Measurements from ENCODE around the gene ATP7B. TPM values are rescaled to one million over a fixed set of nuclear protein-coding genes. Genes with fewer than 3 reads are reported as not detected.

ATP7B gene
- total and polyA plus RNA-seq, 2 of the 4 experiments (the other 2 are of a cell fraction): 2.7 to 2.9 TPM

DNA sequence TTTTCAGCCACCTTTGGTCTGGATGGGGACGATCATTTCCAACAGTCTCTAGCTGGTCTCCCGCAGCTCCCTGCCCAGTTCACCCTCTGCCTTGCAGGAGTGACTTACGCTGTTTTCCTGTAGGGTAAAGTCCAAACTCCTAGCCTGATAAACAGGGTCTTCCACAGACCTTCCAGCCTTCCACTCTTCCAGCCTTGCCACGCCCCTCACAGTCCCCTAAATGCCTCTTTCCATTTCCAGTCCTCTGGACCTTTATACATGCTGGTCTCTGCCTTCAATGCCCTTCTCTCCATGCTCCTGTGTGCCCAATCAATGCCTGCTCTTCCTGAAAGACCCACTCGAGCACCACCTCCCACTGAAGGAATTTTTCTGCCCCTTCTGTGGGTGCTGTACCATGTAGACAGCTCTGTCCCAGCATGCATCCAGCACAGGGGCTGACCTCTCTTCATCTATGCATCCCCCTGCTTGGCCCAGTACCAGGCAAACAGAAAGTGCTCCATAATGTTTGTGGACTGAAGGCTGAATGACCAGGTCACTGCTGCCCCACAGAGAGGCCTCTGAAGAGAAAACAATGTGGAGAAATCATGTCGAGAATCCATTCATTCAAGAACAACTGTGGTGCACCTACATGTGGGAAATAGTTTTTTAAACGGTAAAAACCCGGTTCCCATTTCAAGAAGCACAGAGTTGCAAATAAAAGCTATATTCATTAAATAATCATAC is 4.6 kb downstream of the ATP7B start:
- H2AK5ac ChIP-seq (ENCODE audit: low read depth, low read length): no peak overlapping the region
- in situ Hi-C loops (cut with MboI; ENCODE audit: low sequenced_read_pairs): loop anchor here (25.0 kb wide), 1 partner anchor 456 kb away; the partner anchor contains the start of genes CKAP2 and VPS36
- H2BK5ac ChIP-seq (ENCODE audit: low read depth, low read length, poor library complexity, severe bottlenecking): no peak overlapping the region
- H4K8ac ChIP-seq (ENCODE audit: low read depth in 2 of 2, low read length in 2 of 2): no peak overlapping the region
- no peak overlapping the region for H3K23ac ChIP-seq (ENCODE audit: low read depth, low read length)
- H3K18ac ChIP-seq (ENCODE audit: low read depth, low read length): no peak overlapping the region
- DNase-seq: no peak
- no peak overlapping the region for H2AK9ac ChIP-seq (replicated peaks; ENCODE audit: low read depth, low read length, poor library complexity)
- no peak overlapping the region for H3K27ac ChIP-seq (ENCODE audit: insufficient read depth, low read length)
- no peaks in the 10 kb centered on the region for H3K9me3 ChIP-seq (ENCODE audit: control insufficient read depth, insufficient read depth, low read length)
- no peak overlapping the region for H3K4me2 ChIP-seq (ENCODE audit: low read depth, low read length)
- dilution Hi-C loops (cut with HindIII; ENCODE audit: low sequenced_read_pairs, unreplicated experiment): no loop called here
- H3K9me1 ChIP-seq (ENCODE audit: insufficient read depth, low read length): peaks cover 2% of the 10 kb centered on the region; the same call in 1 of the 2 replicates
- H3K14ac ChIP-seq (replicated peaks; ENCODE audit: low read depth, low read length): no peak overlapping the region
- H3K4me1 ChIP-seq (ENCODE audit: control insufficient read depth, insufficient read depth, low read length): no peaks in the 10 kb centered on the region
- ChIA-PET POLR2A (ENCODE audit: unreplicated experiment) (no interaction called here), CTCF (no interaction called here)
- H3K36me3 ChIP-seq (ENCODE audit: control insufficient read depth, insufficient read depth, low read length): no peaks in the 10 kb centered on the region
- H2BK120ac ChIP-seq (ENCODE audit: low read depth, low read length): no peak overlapping the region
- no peak overlapping the region for H2BK15ac ChIP-seq (ENCODE audit: low read depth, low read length)
- H4K91ac ChIP-seq (ENCODE audit: insufficient read depth, low read depth, low read length): no peak overlapping the region
- no peaks in the 10 kb centered on the region for H4K20me1 ChIP-seq (ENCODE audit: insufficient read depth, low read length)
- H2BK20ac ChIP-seq (ENCODE audit: low read depth, low read length): no peak overlapping the region
- no peaks in the 10 kb centered on the region; a peak in 1 of 4 replicates for H3K79me1 ChIP-seq (ENCODE audit: low read depth in 1 of 2, low read length in 2 of 2)
- H3K56ac ChIP-seq (ENCODE audit: extremely low read depth, insufficient read depth, low read length): no peak overlapping the region
- no peak overlapping the region for H4K5ac ChIP-seq (ENCODE audit: low read depth, low read length)
- TF ChIP-seq, protein P1, sequence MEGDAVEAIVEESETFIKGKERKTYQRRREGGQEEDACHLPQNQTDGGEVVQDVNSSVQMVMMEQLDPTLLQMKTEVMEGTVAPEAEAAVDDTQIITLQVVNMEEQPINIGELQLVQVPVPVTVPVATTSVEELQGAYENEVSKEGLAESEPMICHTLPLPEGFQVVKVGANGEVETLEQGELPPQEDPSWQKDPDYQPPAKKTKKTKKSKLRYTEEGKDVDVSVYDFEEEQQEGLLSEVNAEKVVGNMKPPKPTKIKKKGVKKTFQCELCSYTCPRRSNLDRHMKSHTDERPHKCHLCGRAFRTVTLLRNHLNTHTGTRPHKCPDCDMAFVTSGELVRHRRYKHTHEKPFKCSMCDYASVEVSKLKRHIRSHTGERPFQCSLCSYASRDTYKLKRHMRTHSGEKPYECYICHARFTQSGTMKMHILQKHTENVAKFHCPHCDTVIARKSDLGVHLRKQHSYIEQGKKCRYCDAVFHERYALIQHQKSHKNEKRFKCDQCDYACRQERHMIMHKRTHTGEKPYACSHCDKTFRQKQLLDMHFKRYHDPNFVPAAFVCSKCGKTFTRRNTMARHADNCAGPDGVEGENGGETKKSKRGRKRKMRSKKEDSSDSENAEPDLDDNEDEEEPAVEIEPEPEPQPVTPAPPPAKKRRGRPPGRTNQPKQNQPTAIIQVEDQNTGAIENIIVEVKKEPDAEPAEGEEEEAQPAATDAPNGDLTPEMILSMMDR (conservative IDR thresholded peaks at IDR 0.05; ENCODE audit: low read depth, low read length): no peak
- no peak for TF ChIP-seq BHLHE40 (IDR thresholded peaks at IDR 0.05; ENCODE audit: low read depth, low read length)
- no peak for TF ChIP-seq POLR2A (IDR thresholded peaks at IDR 0.05; ENCODE audit: low read depth, low read length)
- TF ChIP-seq, protein P2, sequence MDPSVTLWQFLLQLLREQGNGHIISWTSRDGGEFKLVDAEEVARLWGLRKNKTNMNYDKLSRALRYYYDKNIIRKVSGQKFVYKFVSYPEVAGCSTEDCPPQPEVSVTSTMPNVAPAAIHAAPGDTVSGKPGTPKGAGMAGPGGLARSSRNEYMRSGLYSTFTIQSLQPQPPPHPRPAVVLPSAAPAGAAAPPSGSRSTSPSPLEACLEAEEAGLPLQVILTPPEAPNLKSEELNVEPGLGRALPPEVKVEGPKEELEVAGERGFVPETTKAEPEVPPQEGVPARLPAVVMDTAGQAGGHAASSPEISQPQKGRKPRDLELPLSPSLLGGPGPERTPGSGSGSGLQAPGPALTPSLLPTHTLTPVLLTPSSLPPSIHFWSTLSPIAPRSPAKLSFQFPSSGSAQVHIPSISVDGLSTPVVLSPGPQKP (IDR thresholded peaks at IDR 0.05; ENCODE audit: borderline replicate concordance, low read depth, low read length): no peak
- TF ChIP-seq, protein P3, sequence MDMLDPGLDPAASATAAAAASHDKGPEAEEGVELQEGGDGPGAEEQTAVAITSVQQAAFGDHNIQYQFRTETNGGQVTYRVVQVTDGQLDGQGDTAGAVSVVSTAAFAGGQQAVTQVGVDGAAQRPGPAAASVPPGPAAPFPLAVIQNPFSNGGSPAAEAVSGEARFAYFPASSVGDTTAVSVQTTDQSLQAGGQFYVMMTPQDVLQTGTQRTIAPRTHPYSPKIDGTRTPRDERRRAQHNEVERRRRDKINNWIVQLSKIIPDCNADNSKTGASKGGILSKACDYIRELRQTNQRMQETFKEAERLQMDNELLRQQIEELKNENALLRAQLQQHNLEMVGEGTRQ (IDR thresholded peaks at IDR 0.05; ENCODE audit: low read depth, low read length): no peak
- TF ChIP-seq RAD21 (IDR thresholded peaks at IDR 0.05; ENCODE audit: low read length): no peak
- TF ChIP-seq SMC3 (IDR thresholded peaks at IDR 0.05; ENCODE audit: low read depth, low read length): no peak
- no peak for TF ChIP-seq RCOR1 (IDR thresholded peaks at IDR 0.05; ENCODE audit: insufficient replicate concordance, low read length)
- no peak for TF ChIP-seq CEBPB (IDR thresholded peaks at IDR 0.05; ENCODE audit: low read depth, low read length)
- no peak for TF ChIP-seq CHD1 (IDR thresholded peaks at IDR 0.05; ENCODE audit: low read depth, low read length)
- no peak for TF ChIP-seq MXI1 (IDR thresholded peaks at IDR 0.05; ENCODE audit: borderline replicate concordance, low read depth, low read length)
- TF ChIP-seq RFX5 (IDR thresholded peaks at IDR 0.05; ENCODE audit: low read depth, low read length): no peak
- TF ChIP-seq MAZ (IDR thresholded peaks at IDR 0.05; ENCODE audit: borderline replicate concordance, low read depth, low read length): no peak
- TF ChIP-seq NFE2L2 (IDR thresholded peaks at IDR 0.05; ENCODE audit: low read depth, low read length): no peak
- no peak for TF ChIP-seq FOS (IDR thresholded peaks at IDR 0.05; ENCODE audit: low read depth, low read length)
- intact Hi-C loops (cut with micrococcal nuclease): no loop called here
- no peak overlapping the region for H3K4ac ChIP-seq (ENCODE audit: low read depth, low read length)
- no peak overlapping the region for H3K4me3 ChIP-seq (ENCODE audit: insufficient read depth, low read depth, low read length)
- no peak overlapping the region for H3K9ac ChIP-seq (ENCODE audit: low read depth, low read length)
- H2AFZ ChIP-seq (replicated peaks; ENCODE audit: low read length, poor library complexity): no peak overlapping the region
- 60% methylated on average over 2 of the region's 8 CpGs; no CpG with 5 or more reads in 1 of the 2 experiments for WGBS, 2 experiments (ENCODE audit: extremely low coverage in 2 of 2, insufficient read length in 1 of 2)
- BruUV-seq (replicated peaks): no TSS peak
- peaks cover 14% of the 10 kb centered on the region for H3K27me3 ChIP-seq (ENCODE audit: control insufficient read depth, insufficient read depth, low read length)
- no peak for ATAC-seq (ENCODE audit: low read depth)

Measured in IMR-90 (cell line).